Measurements from ENCODE around the gene CHAC2.

DNA sequence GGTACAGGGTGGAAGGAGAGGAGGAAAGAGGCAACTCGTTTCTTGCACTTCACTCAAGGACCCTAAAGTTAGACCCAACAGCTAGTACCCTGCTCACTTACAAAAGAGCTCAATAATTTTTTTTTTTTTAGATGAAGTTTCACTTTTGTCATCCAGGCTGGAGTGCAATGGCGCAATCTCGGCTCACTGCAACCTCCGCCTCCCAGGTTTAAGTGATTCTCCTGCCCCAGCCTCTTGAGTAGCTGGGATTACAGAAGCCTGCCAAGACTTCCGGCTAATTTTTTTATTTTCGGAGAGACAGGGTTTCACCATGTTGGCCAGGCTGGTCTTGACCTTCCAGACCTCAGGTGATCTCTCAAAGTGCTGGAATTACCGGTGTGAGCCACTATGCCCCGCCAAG, 15.1 kb downstream of the CHAC2 start:
- TF ChIP-seq SMAD3 (CRISPR knock-in tag; IDR thresholded peaks at IDR 0.05) (no peak), TBX3 (IDR thresholded peaks at IDR 0.05; ENCODE audit: borderline replicate concordance) (no peak), EZH2 (conservative IDR thresholded peaks at IDR 0.05; ENCODE audit: low read depth, low read length) (no peak), TCF12 (IDR thresholded peaks at IDR 0.05) (no peak), TCF12 (CRISPR knock-in tag; IDR thresholded peaks at IDR 0.05) (no peak), FOXO1 (CRISPR knock-in tag; IDR thresholded peaks at IDR 0.05) (no peak)
